GM18868 (cell line): ENCODE measurements around the gene PLCH1.

Experiments used
- ATAC-seq: cut with Tn5 transposase; IDR thresholded peaks from one replicate; pipeline ENCODE4 v1.9.1; 2021; ENCODE audit warnings: mild to moderate bottlenecking, moderate library complexity; ENCODE audit not compliant: unreplicated experiment

Gene PLCH1

GRCh38 chr3:155611456-155611855 is 133.4 kb downstream of the PLCH1 start:
- ATAC-seq = no peak

- no peak for ATAC-seq
These were observed 135.3 kb downstream of the PLCH1 start for GRCh38 chr3:155609586-155609985.

- no peak for ATAC-seq
These were observed 136.5 kb downstream of the PLCH1 start for GRCh38 chr3:155608228-155608920.

DNA sequence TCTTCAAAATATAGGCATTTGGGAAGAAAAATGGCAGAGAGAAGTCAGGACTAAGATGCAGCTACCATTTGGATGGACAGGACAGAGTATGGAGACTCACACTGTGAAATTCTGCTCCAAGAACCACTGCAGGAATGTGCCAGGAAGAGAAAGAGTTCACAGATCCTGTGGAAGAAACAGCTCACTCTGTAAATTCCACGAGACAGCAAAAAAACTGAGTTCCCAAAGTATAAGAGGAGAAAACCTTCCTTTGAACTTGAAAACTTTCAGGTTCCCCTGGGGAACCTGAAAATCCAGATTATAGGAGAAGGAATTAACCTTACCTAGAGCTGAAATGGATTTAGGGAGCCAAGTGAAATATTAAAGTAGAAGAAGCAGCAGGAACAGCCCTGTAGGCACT is 137.1 kb downstream of the PLCH1 start:
- ATAC-seq = no peak

DNA sequence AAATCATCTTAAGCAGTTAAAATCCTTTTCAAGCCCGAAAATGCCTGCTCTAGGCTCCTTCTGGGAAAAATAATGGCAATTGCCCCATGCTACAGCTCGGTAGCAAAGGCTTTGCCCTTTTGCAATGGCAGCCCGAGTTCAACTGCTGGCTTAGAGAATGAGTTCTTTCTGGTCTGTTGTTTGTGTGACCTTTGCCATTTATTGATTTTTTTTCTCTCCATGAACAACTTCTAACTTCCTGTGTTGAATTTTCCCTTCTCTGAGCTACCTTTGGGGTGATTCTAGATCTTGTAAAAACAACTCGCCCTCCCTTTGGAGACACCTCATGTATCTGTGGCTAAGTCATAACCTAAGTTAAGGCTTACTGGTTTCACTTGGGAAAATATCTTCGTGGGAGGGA is 139.3 kb downstream of the PLCH1 start:
- ATAC-seq = no peak

GRCh38 chr3:155604967-155605366 is 139.9 kb downstream of the PLCH1 start:
- no peak for ATAC-seq

- ATAC-seq = no peak
These were observed 140.7 kb downstream of the PLCH1 start for GRCh38 chr3:155604126-155604525.

- ATAC-seq = no peak
These were observed 141.6 kb downstream of the PLCH1 start for GRCh38 chr3:155603302-155603701.

- ATAC-seq = no peak
These were observed 142.6 kb downstream of the PLCH1 start for GRCh38 chr3:155602307-155602706.

- no peak for ATAC-seq
These were observed 146.2 kb downstream of the PLCH1 start for GRCh38 chr3:155598671-155599070.

- no peak for ATAC-seq
These were observed 148.3 kb downstream of the PLCH1 start for GRCh38 chr3:155596615-155597014.

- ATAC-seq = no peak
These were observed 149.5 kb downstream of the PLCH1 start for GRCh38 chr3:155595371-155595770.

DNA sequence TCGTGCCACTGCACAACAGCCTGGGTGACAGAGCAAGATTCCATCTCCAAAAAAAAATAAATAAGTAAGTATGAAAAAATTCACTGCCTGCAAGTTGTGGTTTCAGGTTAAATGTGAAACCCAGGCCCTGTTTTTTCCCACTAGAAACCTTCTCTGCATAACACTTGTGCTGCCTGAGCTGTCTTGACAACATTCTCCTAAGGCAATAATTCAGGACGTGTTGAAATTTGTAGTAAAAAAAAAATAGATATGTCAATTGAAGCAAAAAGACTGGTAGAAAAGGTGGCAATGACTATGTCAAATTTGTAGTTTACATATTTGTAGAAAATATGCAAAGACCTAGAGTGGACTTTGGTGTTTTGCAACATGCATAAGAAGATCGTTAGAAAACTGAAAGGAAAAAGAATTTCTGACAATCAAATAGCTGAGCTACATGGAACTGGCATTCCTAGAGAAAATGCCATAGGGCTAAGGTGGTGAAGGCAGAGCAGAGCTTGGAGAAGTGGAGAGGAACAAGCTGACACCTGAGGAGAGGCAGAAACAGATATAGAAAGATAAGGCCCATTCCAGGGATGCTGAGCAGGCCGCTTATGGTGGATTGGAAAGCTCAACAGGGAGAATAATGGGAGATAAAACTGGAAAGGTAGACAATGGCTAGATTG is 150.2 kb downstream of the PLCH1 start:
- ATAC-seq = no peak

- no peak for ATAC-seq
These were observed 157.3 kb downstream of the PLCH1 start for GRCh38 chr3:155587581-155587980.

- ATAC-seq = no peak
These were observed 159.5 kb downstream of the PLCH1 start for GRCh38 chr3:155585384-155585783.

DNA sequence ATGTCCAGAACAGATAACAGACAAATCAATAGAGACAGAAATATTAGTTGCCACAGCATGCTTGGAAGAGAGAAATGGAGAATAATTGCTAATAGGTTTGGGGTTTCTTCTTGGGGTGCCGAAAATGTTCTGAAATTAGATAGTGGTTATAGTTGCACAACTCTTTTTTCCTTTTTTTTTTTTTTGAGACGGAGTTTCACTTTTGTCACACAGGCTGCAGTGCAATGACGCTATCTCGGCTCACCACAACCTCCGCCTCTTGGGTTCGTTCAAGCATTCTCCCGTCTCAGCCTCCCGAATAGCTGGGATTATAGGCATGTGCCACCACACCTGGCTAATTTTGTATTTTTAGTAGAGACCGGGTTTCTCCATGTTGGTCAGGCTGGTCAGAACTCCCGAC is 163.3 kb downstream of the PLCH1 start:
- no peak for ATAC-seq

DNA sequence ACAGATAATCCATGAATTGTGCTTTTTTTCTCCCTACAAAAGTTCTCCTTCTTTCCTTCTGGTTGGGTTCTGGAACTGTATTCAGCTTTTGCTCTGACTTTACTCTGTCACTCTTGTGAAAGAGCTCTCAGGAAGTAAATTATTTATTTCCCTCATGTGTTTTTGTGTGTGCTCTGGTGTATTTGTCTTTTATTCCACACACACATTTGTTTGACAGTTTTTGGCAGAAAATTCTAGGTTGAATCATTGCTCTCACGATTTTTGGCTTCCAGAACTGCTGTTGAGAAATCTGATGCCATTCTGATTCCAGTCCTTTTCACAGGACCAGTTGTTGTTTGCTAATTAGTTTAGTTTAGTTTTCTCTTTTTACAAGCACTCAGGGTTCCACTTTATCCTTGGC is 172.8 kb downstream of the PLCH1 start:
- no peak for ATAC-seq

DNA sequence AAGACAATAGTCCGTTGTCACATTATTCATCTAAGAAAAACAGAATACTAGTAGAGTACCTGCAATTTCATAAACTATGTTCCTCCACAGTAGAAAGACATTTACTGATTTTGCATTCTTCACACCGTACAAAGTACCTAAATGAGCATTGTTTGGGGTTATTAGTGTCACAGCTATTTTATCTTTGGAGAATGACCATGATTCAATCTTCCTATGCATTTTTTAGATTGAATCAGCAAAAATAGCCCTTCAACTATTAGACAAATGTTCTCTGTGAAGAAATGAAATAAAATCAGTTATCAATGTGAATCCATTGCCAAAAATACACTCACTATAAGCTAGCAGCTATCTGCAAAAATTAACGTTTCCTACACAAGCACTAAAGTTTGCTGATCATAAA is 176.6 kb downstream of the PLCH1 start:
- no peak for ATAC-seq

DNA sequence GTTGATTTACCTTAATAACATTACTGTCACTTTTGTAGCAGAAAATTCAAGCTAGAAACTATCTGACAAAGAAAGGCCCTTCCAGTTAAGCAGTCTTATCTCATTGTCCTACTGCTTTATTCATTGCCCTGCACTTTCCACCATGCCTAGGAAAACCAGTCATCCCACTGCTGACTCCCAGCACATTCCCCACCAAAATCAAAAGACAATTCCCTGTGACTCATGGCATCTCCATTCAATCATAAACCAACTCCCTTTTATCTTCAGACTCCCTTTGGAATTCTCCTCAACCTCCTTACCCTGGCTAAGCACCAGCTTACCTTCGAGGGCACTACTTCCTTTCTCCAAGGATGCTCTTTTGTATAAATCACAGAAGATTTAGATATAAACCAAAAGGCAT is 184.3 kb downstream of the PLCH1 start:
- ATAC-seq = no peak

DNA sequence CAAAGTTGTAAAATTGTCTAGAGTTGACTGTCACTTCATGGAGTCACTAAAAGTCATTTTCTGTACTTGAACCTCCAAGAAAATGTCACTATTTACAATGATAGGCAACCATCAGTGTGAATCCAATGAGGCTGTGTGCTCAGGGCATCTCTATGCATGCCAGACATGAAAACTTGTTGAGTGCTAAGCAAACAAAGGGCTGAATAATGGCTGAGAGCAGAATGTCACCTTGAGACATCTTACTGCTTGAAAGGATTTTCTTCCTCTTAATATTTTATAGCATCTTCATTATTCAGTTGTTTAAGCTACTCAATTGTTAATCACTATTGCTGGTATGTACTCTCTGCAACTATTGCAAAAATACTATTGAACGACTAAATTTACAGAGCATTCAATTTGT is 184.7 kb downstream of the PLCH1 start:
- no peak for ATAC-seq

GRCh38 chr3:155556531-155556930 is 188.3 kb downstream of the PLCH1 start:
- no peak for ATAC-seq

DNA sequence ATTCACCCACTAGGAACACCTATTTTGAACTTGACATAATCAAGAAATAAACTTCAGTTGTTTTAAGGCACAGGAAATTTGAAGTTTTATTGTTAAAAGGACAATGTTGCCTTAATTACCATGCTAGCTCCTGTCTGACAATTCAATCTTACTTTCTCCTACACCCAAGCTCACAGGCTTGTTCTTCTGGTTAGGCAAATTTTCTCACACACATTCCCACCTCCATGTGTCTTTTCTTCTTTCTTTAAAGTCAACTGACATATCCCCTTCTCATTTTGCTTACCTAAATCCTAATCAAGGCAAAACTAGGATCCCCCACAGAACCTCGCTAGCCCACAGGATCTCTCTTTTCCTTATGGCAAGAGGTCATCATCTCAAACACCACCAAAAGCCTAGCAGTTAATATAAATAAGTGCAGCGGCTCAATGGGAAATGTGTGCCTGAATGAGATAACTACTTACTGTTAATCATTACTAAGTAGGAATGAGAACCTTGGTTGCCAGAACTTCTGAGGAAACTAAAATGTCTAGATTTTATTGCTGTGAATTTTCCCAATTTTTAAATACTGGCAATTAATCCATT is 189.3 kb downstream of the PLCH1 start:
- no peak for ATAC-seq
